ENCODE data around the gene PARVB.
"Not testable (repeated sequence)": the region's sequence is repeated elsewhere in the genome, so short reads cannot be mapped to it uniquely, and the experiment has no call there.

Gene PARVB

DNA sequence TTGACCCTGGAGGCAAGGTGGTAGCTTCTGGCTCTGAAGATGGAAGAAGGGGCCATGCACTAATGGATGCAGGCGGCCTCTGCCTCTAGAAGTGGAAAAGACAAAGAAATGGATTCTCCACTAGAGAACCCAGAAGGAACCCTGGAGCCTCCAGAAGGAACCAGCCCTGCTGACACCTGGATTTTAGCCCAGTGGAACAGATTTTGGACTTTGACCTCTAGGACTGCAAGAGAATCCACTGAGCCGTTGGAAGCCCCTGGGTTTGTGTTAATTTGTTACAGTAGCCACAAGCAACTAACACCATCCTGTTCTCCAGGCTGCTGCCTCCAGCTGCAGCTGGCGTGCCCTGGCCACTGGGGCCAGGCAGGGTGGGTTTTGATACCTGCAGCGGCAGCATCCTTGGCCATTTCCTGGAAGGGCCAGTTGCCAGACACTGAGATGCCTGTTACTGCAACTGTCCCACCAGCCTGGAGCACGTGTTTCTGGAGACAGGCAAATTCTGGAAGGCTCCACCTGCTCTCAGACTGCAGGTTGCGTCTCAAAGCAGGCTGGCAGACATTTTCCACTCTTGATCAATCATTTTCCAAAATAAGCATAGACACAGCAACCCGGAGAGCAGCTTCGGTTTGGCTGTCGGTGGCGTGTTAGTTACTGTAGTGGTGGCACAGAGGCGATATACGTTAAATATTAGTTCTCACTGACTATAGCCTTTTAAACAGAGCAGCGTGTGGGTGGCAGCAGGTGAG, 79.8 kb downstream of the PARVB start:
- DNase-seq (ENCODE audit: extremely low read depth in 1 of 2, low read depth in 1 of 2): no peak

DNA sequence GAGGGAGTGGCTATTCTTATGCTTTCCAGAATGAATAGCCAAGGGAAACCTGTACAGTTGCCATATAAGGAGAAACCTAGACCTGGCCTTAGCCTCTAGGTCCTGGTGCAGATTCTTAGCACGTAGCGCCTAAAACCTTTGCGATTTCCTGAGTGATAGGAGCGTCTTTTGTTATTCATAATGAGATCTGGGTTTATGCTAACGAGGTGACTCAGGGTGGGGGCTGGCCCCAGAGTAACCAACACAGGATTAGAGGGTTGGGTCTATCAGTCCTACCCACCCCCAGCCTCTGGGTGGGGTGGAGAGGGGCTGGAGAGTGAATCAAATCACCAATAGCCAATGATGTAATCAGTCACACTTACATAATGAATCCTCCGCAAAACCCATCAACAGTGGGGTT, 83.2 kb downstream of the PARVB start:
- DNase-seq (ENCODE audit: extremely low read depth in 1 of 2, low read depth in 1 of 2): no peak

DNA sequence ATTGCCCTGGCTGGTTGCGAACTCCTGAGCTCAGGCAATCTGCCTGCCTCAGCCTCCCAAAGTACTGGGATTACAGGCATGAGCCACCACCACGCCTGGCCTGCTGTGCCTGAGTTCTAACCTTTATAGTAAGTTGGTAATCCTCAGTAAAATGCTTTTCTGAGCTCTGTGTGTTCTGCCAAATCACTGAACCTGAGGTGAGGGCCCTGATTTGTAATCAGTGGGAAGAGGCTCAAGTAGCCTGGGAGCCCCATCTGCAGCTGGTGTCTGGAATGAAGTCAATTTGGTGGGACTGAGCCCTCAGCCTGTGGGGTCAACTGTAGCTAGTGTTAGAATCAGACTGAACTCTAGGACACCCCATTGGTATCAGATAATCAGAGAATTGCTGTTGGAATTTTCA, 84.0 kb downstream of the PARVB start:
- no peak for DNase-seq (ENCODE audit: extremely low read depth in 1 of 2, low read depth in 1 of 2)

- DNase-seq (ENCODE audit: extremely low read depth in 1 of 2, low read depth in 1 of 2): no peak
These were observed 84.8 kb downstream of the PARVB start for GRCh38 chr22:44108806-44109385.

DNA sequence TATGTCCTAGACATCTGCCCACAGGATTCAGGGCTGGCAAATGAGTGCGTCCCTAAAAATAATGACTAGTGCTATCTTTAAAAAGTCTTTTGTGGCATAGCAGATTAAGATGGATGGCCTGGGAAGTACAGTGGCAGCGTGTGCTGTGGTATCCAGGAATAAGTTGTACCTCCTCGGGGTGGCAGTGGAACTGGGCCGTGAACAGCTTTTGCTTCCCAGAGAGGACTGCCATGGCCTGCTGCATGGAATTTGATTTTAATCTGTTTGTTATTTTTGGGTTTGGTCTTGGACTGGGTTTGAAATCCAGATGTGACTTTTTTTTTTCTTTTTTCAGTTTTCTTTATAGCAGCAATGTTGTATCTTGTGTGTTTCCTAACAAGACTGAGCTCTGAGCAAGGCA, 85.3 kb downstream of the PARVB start:
- no peak for DNase-seq (ENCODE audit: extremely low read depth in 1 of 2, low read depth in 1 of 2)

DNA sequence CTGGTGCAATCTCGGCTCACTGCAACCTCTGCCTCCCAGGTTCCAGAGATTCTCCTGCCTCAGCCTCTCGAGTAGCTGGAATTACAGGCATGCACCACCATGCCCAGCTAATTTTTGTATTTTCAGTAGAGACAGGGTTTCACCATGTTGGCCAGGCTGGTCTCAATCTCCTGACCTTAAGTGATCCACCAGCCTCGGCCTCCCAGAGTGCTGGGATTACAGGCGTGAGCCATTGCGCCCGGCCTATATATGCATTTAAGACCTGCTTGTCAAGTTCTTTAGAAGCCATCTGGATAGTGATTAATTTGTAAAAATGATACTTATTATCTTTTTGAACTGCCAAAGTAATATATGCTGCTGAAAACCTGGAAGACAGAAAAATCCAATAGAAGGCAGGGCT, 86.6 kb downstream of the PARVB start:
- DNase-seq (ENCODE audit: extremely low read depth in 1 of 2, low read depth in 1 of 2): not testable (repeated sequence)

GRCh38 chr22:44111562-44112155, 87.6 kb downstream of the PARVB start:
- DNase-seq (ENCODE audit: extremely low read depth in 1 of 2, low read depth in 1 of 2): no peak

DNA sequence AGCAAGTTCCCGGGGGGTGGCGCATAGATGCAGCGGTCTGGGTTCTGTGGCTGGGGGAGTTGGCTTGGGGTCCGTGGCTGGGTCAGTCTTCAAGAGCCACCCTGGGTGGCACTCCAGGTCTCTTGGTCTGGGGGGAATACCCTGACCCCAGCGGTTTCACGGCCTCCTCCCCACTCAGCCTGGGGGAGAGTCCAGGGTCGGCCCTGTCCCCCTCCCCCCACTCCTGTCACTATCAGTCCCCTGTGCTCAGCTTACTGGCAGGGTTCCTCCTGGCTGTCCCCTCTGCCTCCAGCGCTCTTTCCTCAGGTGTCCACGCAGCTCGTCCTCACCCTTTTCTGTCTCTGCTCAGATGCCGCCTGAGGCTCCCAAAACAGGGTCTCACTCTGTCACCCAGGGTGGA, 88.1 kb downstream of the PARVB start:
- no peak for DNase-seq (ENCODE audit: extremely low read depth in 1 of 2, low read depth in 1 of 2)

DNA sequence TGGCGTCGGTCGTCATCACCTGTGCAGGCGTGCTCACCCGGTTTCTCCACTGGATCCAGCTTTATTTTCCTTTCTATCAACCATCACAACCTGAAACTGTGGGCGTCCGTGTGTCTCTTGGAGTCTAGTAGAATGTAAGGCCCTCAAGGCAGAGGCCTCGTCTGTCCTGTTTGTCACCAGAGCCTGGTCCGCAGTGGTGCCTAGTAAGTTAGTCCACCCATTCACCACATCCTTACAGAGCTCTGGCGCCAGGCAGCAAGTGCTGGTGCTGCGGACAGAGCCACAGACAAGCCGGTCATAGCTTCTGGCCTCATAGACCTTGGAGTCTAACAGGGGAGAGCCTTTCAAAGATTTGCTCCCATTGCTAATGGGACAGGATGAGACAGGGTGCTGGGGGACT, 92.2 kb downstream of the PARVB start:
- no peak for DNase-seq (ENCODE audit: extremely low read depth in 1 of 2, low read depth in 1 of 2)

DNA sequence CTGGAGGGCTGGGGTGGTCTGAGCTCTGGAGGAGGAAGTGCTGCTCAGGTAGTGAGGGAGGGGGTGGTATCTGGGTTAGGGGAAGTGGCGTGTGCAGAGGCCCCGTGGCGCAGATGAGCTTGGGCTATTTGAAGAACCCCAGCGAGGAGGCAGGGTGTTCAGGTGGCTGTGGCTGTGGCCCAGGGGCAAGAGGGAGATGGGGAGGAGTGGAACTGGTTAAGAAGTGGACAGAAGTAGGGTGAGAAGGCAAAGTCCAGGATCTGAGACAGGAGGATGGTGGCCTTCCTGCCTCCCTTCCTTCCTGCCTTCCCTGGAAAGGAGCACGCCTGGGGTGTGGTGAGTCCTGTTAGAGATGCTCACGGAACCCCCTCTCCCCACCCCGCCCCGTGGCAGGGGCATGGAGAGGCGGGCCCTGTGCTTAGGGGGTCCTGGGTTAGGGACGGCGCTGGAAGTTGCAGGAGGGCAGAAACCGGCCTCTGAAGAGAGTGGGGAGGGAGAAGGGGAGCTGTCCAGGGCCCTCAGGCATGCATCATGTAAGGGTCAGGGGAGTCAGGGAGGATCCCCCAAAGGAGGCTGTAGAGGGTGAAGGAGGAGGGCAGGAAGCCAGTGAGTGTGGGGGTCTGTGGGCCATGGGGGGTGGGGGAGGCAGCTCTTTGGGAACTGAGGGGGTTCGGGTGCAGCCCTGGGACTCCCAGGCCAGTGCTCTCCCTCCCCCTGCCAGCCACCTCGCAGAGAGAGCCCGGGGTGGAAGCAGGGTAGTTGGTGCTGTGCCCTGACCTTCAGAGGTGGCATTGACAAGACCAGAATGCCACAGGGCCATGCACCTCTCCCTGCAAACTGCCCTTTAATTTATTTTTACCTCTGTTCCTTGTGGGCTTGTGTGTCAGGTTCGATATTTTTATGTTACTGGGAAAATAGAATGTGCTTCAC, 92.9 kb downstream of the PARVB start:
- DNase-seq (ENCODE audit: extremely low read depth in 1 of 2, low read depth in 1 of 2): no peak

- DNase-seq (ENCODE audit: extremely low read depth in 1 of 2, low read depth in 1 of 2): no peak
These were observed 93.6 kb downstream of the PARVB start for GRCh38 chr22:44117746-44118145.

GRCh38 chr22:44118645-44119315, 94.7 kb downstream of the PARVB start:
- no peak for DNase-seq (ENCODE audit: extremely low read depth in 1 of 2, low read depth in 1 of 2)

- DNase-seq (ENCODE audit: extremely low read depth in 1 of 2, low read depth in 1 of 2): no peak
These were observed 95.7 kb downstream of the PARVB start for GRCh38 chr22:44119669-44120313.

DNA sequence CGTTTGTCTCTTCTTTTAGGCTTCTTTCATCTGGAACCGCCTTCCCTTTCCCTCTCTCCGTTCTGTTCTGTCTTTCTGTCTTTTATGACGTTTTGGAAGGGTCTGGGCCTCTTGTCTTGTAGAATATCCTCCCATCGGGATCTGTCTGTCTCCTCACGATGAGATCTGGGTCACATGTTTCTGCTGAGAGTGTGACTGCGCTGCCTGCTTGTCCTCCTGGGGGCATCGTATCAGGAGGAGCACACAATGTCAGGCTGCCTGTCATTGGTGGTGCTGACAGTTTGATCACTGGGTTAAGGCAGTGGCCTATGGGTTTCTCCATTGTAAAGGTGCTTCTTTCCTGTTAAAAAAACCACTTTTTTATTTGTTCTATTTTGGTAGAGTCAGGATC, 96.2 kb downstream of the PARVB start:
- no peak for DNase-seq (ENCODE audit: extremely low read depth in 1 of 2, low read depth in 1 of 2)

DNA sequence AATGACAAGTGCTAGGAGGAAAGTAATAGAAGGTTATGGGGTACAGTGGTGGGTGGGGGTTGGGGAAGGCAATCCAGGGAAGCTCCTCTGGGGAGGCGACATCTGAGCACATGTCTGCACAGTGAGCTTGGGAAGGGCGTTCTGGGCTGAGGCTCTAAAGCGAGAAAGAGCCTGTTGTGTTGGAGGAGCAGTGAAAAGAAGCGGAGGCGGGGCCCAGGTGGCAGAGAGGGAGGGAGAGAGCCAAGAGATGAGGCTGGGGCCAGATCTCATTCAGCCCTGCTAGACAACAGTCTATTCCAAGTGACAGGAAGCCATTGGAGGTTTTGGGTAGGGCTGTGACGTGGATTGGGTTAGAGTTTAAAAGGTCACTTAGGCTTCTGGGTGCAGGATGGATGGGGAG, 101.3 kb downstream of the PARVB start:
- DNase-seq (ENCODE audit: extremely low read depth in 1 of 2, low read depth in 1 of 2): no peak

GRCh38 chr22:44126807-44127206, 102.7 kb downstream of the PARVB start:
- DNase-seq (ENCODE audit: extremely low read depth in 1 of 2, low read depth in 1 of 2): no peak

- no peak for DNase-seq (ENCODE audit: extremely low read depth in 1 of 2, low read depth in 1 of 2)
These were observed 103.3 kb downstream of the PARVB start for GRCh38 chr22:44127356-44127755.

DNA sequence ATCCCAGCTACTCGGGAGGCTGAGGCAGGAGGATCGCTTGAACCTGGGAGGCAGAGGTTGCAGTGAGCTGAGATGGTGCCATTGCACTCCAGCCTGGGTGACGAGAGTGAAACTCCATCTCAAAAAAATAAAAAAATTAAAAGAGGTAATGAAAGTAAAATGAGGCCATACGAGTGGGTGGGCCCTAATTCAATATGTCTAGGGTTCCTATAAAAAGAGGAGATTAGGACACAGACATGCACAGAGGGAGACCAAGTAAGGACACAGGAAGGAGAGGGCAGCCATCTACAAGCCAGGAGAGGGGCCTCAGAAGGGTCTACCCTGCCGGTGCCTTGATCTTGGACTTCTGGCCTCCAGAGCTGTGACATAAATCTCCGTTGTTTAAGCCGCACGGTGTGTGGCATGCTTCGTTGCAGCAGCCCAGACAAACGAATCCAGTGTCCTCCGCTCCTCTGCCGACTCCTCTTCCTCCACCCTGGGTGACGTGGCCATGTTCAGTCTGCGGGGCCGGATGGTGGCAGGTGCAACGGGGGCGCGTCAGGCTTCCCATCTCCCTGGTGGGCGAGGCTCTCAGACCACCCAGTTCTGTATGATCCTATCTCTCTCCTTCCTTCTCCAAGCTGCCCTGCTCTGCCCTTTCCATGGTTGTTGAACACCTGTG, 105.0 kb downstream of the PARVB start:
- no peak for DNase-seq (ENCODE audit: extremely low read depth in 1 of 2, low read depth in 1 of 2)

DNA sequence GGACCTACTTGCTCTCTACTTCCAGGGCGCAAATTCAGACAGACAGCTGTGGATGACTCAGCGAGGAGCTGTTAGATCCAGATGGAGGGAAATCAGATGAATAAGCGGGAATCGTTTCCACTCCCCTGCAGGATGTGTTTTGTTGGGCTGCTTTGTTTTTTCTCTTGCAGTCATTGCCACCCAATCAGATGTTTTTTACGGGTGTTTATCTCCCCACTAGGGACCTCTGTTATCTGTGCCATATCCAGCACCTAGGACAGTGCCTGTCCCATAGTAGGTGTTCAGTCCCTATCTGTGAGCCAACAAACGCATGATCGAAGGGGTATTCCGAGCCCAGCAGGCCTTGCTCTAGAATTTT, 105.5 kb downstream of the PARVB start:
- no peak for DNase-seq (ENCODE audit: extremely low read depth in 1 of 2, low read depth in 1 of 2)

Measured in activated CD8-positive, alpha-beta memory T cell treated with anti-CD3 and anti-CD28 coated beads for 1 hour (primary cell).